Measurements from ENCODE around the gene CKLF.
"Not testable (repeated sequence)": the region's sequence is repeated elsewhere in the genome, so short reads cannot be mapped to it uniquely, and the experiment has no call there.

Gene CKLF, protein sequence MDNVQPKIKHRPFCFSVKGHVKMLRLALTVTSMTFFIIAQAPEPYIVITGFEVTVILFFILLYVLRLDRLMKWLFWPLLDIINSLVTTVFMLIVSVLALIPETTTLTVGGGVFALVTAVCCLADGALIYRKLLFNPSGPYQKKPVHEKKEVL

DNA sequence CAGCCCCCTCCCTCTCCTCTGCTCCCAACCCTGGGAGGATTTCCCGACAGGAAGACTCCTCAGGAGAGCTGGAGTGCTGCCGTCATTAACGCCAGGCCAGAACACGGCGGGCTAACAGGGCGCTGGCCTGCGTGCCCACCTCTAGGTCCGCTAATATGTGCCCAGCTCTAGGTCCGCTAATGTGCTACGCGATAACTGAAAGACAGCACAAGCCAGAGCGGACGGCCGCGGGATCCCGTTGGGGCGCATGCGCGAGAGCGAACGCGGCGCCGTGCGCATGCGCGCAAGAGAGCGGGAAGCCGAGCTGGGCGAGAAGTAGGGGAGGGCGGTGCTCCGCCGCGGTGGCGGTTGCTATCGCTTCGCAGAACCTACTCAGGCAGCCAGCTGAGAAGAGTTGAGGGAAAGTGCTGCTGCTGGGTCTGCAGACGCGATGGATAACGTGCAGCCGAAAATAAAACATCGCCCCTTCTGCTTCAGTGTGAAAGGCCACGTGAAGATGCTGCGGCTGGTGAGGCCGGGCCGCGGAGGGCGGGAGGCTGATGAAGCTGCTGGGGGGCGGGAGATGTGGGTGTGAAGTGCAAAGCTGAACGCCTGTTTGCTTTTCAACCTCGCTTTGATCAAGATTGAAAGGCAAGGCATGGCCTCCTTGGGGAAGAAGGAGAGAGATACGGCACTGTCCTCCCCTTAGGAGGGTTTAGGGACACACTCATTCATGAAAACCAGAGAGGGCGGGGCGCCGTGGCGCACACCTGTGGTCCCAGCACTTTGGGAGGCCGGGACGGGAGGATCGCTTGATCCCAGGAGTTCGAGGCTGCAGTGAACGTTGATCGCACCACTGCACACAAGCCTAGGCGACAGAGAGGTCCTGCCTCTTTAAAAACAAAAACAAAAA, at the start of gene CKLF:
CKLF (plus strand) TSS at position 291 of the 892 bp plus-strand sequence; CDS start at position 431, 140 bp downstream.
- DNase-seq (ENCODE audit: low read depth in 3 of 3, low spot score in 1 of 3), result peak; percentile 77 to 90 (median 85)

DNA sequence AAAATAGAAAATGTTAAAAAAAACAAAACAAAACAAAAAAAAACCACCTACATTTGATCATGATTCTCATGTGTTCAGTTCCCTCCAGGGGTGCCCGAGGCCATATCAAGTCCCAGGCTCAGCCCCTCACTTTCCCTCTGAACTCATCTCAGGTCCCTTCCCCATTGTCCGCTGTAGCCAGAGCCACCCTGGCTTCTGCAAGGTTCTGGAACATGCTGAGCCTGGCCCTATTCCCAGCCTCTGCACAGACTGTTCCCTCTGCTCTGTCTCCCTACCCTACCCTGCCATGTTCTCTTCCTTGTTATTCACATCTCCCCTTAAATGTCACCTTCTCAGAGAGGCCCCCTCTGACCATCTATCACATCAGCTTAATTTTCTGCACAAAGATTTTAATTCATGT, 49.3 kb upstream of the CKLF start:
- no peak for DNase-seq (ENCODE audit: low read depth in 3 of 3, low spot score in 1 of 3)

DNA sequence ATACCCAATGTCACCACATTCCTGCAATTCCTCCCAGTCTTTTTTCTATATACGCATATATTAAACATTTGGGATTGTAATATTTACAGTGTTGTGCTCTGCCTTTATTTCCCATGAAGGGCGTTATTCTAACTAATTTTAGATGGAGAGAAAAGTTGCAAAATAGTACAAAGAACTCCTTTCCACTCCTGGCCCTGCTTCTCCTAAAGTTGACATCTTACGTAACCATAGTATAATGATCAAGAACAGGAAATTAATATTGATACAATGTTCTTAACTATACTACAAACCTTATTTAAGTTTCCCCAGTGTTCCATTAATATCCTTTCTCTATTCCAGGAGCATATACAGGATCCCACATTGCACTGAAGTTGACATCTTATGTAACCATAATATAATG, 48.8 kb upstream of the CKLF start:
- no peak for DNase-seq (ENCODE audit: low read depth in 3 of 3, low spot score in 1 of 3)

DNA sequence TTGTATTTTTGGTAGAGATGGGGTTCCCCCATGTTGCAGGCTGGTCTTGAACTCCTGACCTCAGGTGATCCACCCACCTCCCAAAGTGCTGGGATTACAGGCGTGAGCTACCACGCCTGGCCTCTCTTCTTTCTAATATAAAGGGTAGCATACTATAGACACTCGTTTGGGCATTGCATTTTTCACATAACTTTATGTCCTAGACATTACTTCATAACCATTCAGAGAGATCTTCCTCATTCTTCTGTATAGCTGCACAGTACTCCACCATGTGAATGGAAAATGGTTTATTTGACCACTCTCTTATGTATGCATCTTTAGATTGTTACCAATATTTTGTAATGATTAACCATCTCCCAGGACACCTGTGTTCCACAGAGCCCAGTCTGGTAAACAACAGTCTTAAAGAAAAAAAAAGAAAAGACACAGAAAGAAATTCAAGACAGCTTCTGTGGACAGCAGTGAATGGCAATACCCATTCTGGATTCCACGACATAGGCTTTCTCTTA, 44.6 kb upstream of the CKLF start:
- DNase-seq (ENCODE audit: low read depth in 3 of 3, low spot score in 1 of 3), result no peak

DNA sequence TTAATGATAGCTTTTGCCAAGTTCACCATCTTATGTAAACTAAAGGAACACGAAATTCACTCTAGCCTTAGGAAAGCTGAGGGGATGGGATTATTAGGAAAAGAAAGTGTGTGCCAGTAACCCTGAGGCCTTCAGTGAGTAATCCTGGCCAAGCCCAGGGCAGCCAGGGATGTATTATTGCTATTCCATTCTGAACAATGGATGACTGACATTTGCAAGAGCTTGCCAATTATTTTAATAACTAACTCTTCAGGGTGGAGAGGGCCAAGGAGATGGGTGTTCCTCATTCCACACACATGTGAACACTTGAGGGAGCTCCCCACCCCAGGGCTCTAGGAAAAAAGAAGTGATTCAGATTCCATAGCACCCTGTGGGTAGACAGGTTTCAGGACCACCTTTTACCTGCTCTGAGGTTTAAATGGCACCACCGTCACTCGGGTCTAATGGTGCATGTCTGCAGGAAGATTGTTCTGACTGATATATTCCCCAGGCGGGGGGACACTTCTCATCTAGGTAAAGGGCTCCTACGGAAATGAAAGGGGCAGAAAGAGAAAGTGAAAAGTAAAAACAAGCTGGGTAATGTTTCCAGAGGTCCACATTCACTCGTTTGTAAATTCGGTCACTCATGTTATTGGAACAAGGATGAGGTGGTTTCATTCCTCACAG, 44.0 kb upstream of the CKLF start:
- no peak for DNase-seq (ENCODE audit: low read depth in 3 of 3, low spot score in 1 of 3)

DNA sequence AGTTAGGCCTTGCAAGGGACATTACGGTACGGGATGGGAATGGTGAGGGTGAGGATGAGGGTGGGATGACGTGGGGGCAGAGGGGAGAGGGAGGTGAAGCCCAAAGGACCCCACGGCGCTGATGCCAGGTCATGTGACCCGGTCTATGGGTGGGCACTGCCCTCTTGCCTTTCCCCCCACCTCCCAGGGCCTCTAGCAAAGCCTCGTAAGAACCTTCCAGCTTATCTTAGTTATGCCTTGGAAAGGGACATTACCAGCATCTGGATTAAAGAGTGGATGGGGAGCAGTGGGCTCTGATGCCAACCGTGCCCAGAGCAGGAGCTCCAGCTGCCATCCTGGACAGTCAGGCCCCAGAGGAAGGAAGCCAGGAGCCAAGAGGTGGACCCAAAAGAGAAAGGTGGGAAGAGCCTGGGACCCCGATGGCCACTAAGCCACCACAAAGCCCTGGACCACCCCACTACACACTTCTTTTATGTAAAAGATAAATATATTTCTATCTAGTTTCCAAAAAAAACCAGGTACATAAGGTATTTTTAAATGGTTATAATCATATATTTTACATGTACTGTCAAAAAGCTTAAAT, 43.4 kb upstream of the CKLF start:
- DNase-seq (ENCODE audit: low read depth in 3 of 3, low spot score in 1 of 3), result no peak

DNA sequence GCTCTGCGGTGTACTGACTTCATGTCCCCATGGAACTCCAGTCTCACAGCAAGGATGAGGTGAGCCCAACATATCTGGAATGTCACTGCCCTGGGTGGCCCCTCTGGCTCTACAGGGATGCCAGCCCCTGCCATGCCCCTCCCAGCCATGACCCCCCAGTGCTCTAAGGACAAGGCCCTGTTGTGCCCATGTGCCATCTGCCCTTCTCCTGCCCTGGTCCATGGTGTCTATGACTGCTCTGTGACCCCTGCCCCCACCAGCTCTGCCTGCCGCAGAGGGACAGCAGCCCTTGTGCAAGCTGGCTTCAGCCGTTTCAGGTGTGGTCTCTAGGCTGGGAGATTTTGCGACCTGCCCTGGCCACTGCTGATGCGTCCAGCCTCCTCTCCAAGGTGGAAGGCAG, 42.8 kb upstream of the CKLF start:
- no peak for DNase-seq (ENCODE audit: low read depth in 3 of 3, low spot score in 1 of 3)

DNA sequence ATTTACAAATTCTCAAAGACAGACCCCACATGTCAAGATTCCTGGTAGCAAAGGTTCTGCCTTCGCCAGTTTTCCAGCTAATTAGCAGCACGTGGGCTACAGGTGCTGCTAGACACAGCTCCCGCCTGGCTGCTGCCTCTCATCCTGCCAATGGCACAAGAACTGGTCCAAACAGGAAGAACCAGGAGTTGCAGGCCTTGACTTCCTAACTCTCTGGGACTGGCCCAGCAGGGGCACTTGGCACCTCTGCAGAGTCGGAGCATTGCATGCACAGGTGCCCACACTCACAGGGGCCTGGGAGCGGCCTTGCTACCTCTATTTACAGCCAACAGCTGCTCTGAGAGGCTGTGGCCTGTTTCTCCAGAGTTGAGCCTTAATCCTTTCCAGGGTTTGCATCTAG, 42.1 kb upstream of the CKLF start:
- DNase-seq (ENCODE audit: low read depth in 3 of 3, low spot score in 1 of 3), result no peak

DNA sequence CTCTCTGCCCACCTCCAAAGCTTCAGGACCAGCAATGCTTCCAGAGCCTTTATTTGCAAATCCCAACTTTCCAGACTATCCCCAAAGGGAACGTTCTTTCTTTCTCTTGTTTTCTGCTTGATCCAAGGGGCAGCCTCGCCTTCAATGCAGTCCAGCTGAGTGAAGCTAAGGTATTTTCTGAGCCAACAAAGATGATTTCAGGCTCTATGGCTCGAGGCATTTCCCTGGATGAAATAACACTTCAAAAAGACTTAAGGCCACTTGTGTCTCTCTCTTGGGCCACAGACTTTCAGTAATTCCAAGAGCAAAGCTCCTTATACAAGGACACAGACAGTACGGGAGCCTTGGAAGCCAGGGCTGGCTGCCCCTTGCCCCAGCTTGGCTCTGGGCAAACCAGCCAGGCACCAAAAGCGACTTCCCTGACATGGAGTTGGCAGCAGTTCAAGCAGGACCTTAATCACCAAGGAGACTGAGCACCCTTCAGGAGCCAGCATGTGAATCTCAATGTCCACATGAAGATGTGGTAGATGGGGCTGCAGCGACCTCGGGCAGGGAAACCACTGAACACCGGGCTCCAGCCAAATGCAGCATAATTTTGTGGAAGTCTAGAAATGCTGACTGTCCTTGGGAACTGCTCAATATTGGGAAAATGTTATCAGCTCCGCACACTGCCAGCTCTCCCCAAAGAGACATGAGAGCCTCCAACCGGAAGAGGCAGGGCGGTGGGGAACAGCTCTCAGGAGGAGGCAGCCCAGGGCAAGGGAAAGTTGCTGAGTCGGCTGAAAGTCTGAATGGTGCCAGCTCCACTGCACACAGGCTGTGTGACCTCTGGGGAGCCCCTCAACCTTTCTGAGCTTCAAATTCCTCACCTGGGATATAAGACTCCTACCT, 41.4 kb upstream of the CKLF start:
- no peak for DNase-seq (ENCODE audit: low read depth in 3 of 3, low spot score in 1 of 3)

DNA sequence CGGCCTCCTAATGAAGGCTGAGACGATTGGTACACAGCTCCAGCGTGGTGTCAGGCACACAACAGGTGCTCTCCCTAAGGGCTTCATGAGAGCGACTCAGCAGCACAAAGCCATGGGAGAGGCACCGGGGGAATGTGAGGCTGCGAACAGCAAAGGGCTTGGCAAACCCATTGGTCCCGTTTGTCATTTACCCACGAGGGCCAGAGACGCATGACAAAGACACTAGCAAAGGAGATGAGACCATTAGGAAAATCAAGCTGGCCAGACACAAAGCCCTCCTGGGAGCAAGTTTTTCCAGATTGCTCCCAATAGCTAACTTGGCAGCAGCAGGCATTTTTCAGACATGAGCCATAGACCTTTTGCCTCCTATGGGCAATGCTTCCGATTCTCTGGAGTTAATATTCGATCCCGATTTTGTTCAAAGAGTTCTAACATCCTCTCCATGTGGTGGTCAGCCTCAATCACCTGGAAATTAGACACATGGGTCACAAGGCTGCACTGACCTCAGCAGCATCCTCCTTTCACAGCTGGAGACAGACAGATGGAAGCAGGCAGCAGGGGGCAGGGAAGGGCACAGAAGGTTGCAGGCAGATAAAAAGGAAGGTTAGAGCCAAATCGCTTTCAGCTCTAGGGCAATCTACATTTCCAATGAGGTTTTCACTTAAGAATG, 40.6 kb upstream of the CKLF start:
- no peak for DNase-seq (ENCODE audit: low read depth in 3 of 3, low spot score in 1 of 3)

DNA sequence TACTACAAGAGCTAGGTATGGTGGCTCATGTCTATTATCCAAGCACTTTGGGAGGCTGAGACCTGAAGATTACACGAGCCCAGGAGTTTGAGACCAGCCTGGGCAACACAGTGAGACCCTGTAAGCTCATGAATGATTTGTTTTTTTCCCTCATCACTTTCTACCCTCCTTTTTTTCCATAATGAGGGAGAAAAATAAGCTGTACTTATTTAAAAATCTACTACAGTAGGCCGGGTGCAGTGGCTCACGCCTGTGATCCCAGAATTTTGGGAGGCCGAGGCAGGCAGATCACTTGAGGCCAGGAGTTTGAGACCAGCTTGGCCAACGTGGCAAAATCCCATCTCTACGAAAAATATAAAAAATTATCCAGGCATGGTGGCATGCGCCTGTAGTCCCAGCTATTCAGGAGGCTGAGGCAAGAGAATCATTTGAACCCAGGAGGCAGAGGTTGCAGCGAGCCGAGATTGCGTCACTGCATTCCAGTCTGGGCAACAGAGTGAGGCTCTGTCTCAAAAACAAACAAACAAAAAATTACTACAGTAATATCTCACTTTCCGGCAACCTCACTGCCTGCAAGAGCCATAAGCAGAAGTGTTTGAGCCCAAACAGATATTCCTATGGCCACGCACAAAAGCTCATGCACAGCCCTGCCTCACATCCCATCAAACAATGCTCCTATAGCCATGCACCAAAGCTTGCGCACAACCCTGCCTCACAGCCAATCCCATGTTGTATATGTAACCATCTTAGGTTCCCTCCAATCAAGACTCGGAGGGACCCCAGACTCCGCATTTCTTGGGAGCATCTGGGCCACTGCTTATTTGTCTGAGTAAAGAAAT, 39.9 kb upstream of the CKLF start:
- DNase-seq (ENCODE audit: low read depth in 3 of 3, low spot score in 1 of 3), result no peak

DNA sequence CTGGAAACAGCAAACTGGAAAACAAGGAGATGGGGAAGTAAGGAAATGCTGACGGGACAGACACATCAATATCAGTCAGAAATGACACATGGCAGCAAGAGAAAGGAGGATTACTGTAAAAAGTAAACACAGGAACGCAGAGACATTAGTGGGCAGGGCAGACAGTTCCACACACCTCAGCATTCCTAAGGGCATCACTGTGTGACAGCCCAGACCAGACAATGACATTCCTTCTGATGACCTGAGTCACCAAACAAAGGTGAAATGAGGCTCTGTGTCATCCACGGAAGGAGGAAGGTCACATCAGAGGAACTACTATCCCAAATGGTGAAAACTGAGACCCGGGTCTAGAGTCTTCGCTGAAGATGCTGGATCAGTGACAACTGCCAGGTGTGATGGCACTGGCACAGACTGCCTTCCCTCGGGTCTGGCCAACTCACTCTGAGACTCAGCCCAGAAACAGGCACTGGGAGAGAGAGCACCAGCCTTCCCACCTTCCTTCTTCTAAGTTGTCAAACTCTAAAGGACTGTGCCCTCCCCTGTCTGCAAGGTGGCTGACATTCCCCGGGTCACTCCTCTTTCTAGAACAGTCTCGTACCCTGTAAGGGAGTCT, 39.2 kb upstream of the CKLF start:
- DNase-seq (ENCODE audit: low read depth in 3 of 3, low spot score in 1 of 3), result no peak

DNA sequence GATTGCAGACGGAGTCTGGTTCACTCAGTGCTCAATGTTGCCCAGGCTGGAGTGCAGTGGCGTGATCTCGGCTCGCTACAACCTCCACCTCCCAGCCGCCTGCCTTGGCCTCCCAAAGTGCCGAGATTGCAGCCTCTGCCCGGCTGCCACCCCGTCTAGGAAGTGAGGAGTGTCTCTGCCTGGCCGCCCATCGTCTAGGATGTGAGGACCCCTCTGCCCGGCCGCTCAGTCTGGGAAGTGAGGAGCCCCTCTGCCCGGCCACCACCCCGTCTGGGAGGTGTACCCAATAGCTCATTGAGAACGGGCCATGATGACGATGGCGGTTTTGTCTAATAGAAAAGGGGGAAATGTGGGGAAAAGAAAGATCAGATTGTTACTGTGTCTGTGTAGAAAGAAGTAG, 38.0 kb upstream of the CKLF start:
- DNase-seq (ENCODE audit: low read depth in 3 of 3, low spot score in 1 of 3), result not testable (repeated sequence)

DNA sequence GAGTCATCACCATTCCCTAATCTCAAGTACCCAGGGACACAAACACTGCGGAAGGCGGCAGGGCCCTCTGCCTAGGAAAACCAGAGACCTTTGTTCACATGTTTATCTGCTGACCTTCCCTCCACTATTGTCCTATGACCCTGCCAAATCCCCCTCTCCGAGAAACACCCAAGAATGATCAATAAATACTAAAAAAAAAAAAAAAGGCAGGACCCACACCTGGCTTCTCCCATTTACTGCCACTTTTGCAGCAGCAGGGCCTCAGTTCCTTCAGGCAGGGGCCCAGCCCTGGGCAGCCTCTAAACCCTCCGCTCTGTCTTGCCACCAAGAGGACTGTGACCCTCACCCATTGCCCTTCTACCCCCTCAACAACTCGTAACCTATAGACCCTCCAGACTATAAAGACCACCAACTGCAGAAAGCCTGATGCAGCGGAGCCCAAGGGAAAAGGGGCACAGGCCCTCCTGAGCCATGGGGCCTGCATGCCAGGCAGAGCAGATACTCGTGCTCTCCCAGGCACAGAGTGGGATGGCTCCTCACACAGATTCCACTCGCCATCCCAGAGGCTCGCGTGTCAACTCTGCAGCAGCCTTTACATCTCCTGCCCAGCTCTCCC, 37.3 kb upstream of the CKLF start:
- DNase-seq (ENCODE audit: low read depth in 3 of 3, low spot score in 1 of 3), result not testable (repeated sequence)

DNA sequence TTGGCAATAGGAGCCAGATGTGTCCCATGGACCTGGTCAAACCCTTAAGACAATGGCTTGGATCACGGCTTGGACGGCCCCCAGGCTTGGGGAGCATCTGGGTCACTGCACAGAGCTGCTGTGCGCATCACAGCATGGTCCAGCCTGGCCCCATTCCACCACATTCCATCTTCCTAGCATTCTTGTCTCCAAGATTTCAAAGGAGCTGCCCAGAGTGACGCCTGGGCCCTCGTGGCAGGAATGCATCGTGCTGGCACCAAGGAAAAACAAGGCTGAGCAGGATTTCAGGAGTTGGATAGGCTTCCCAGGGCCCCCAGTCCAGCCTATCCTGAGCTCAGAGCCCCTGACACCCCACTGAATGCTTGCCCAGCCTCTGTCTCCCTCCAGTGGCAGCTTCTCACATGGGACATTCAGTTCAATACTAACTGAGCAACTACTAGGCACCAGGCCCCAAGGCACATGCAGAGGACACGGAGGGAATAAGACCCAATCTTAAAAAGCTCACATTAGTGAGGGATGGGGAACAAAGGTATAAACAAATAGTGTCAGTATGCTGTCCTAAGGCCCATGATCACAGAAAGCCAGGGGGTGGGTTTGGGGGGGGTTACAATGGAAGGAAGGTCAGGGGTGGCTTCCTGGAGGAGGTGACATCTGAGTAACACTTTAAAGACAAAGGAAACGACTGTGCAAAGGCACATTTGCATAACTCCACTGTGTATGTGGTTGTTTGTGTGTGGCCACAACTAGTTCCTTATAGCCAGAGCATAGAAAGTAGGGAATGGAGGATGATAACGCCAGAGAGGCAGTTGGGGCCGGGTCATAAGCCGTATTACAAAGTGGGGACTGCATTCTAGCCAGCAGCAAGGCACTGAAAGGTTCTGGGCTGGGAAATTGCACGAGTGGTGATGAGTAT, 36.5 kb upstream of the CKLF start:
- DNase-seq (ENCODE audit: low read depth in 3 of 3, low spot score in 1 of 3), result no peak

DNA sequence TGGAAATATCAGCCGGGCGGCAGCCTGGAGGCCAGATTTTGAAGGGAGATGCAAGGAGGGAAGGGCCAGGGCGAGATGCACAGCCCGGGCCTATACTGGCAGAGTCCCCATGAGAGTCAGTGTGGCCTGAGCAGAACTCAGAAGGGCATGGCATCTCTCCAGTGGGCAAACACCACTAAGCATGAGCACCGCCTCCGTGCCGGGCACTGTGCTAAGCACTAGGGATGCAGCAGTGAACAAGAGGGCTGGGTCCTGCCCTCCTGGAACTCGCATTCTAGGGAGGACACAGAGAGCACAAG, 35.9 kb upstream of the CKLF start:
- no peak for DNase-seq (ENCODE audit: low read depth in 3 of 3, low spot score in 1 of 3)

DNA sequence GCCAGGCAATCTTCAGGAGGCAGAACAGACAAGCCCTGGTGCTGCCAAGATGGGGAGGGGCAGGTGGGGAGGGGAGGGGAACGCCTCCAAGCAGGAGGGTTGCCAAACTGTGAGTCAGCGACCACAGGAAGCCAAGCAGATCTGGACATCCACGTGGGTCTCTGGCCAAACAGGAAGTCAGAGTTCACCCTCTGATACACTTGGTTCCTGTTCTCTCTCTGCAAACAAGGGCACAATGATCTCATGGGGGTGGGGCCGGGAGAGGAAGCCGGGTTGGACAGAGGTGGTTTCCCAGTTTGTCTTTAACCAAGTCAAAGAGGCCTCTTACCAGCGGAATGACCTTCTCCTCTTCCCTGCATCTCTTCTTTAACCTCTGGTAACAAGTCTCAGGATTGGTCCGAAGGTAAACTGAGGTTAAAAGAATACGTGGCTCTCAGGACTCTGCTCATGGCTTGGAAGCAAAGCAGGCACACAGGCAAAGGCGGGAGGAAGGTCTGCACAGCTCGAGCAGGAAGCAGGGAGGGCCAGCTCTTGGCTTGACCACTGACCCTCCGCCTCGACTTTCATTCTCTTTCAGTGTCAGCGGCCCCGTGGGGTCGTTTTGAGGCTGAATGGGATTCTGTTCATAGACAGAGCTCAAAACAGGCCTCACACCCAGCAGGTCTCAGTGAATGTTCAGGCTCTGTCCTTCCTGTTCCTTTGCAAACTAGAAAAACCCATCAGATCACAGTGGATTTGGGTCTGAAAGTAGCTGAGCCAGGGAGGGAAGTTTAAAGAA, 35.4 kb upstream of the CKLF start:
- DNase-seq (ENCODE audit: low read depth in 3 of 3, low spot score in 1 of 3), result peak; percentile 33 to 73 (median 65)

All from stimulated activated CD4-positive, alpha-beta T cell treated with anti-CD3 and anti-CD28 coated beads, TNF-alpha, amount 100 ng/mL, for 1 hour (primary cell).